ENCODE data around the gene ISOC1. TPM values are rescaled to one million over a fixed set of nuclear protein-coding genes. Genes with fewer than 3 reads are reported as not detected.

ISOC1 gene
- 22.2 and 23.9 TPM in 2 replicates for total RNA-seq

DNA sequence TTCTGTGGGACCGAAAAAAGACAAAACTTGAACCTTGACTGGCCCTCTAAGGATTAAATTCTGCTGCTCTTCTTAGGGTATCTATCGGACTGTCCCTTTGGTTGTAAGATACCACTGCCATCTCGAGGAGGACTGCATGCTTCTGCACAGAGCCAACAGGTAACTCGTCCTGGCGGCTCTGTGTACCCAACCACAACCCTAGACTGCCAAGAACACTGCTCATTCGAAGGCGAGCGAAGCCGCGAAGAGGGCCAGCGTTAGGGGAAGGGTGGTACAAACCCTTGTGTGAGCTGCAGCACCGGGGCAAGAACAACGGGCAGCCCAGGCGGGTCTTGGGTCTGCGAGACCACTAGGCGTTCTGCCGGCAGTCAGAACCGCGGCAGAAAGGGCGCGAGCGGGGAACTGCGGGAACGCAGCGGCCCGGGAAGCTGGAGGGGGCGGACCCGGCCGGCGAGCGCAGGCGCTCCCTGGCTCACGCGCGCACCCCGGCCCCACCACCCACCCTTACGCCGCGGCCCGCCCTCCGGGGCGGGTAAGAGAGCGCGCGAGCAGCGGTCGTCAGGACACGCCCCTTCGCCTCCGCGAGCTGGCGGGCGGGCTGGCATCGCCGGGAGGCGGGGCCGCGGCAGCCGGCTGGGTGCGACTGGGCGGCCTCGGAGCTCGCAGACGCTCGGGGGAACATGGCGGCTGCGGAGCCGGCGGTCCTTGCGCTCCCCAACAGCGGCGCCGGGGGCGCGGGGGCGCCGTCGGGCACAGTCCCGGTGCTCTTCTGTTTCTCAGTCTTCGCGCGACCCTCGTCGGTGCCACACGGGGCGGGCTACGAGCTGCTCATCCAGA is at the start of gene ISOC1:
Gene ISOC1 (plus strand): TSS at position 663 of the 837 bp plus-strand sequence. CDS start 18 bp downstream, at position 681.

Other genes with a start within 250 kb of the ISOC1 start
- gene SLC27A6, start 129.3 kb upstream of the ISOC1 start, total RNA-seq: 0.35 TPM in 1 of 2 replicates, not detected in the other

Data from airway epithelial cell (primary cell).